SU-DHL-6 (cell line): ENCODE measurements around the gene HASPIN.

Source experiments
- H2AFZ ChIP-seq: fragments of 200-600 bp; sonication (generic); 2 replicates; pipeline ENCODE4 v1.6.1; 2014; ENCODE audit warnings: low read depth, mild to moderate bottlenecking, moderate library complexity, mixed read lengths, antibody characterized with exemption, low read length; ENCODE audit not compliant: severe bottlenecking
- H3F3A ChIP-seq: fragments of 200-600 bp; shearing (Covaris generic); 2 replicates; pipeline ENCODE4 v1.6.0; 2016; ENCODE audit warnings: antibody characterized with exemption, mild to moderate bottlenecking; ENCODE audit not compliant: insufficient read depth
- H3K27ac ChIP-seq: fragments of 200-600 bp; sonication (generic); 2 replicates; pipeline ENCODE4 v1.5.1; 2016; ENCODE audit warnings: low read depth, mild to moderate bottlenecking, low read length, moderate library complexity, mixed read lengths
- H3K27me3 ChIP-seq: fragments of 200-600 bp; sonication (generic), shearing (Covaris generic); 2 replicates; pipeline ENCODE4 v1.6.0; 2014; ENCODE audit warnings: mild to moderate bottlenecking, low read length
- H3K36me3 ChIP-seq: fragments of 200-600 bp; sonication (generic); 2 replicates; pipeline ENCODE4 v1.6.1; 2014; ENCODE audit warnings: mild to moderate bottlenecking, low read length, mixed read lengths
- H3K4me2 ChIP-seq: fragments of 300-600, 200-600 bp; shearing (Covaris generic), sonication (generic); 2 replicates; pipeline ENCODE4 v1.6.0; 2014; ENCODE audit warnings: low read length, low read depth, mild to moderate bottlenecking; ENCODE audit not compliant: poor library complexity, severe bottlenecking
- H3K4me3 ChIP-seq: fragments of 200-600 bp; sonication (generic); 2 replicates; pipeline ENCODE4 v1.5.1; 2014; ENCODE audit warnings: antibody characterized with exemption, low read length, mild to moderate bottlenecking, mixed read lengths; ENCODE audit not compliant: insufficient read depth, poor library complexity, severe bottlenecking
- H3K79me2 ChIP-seq: fragments of 200-600 bp; sonication (generic); 2 replicates; pipeline ENCODE4 v1.6.1; 2014; ENCODE audit warnings: mild to moderate bottlenecking, low read length, moderate library complexity; ENCODE audit not compliant: insufficient read depth
- H3K9ac ChIP-seq: fragments of 200-600 bp; sonication (generic); 2 replicates; pipeline ENCODE4 v1.7.0; 2014; ENCODE audit warnings: mild to moderate bottlenecking, low read length
- H3K9me2 ChIP-seq: fragments of 200-600 bp; sonication (generic); replicated peaks from 2 replicates; pipeline ENCODE4 v1.6.1; 2014; ENCODE audit warnings: low read length; ENCODE audit not compliant: insufficient read depth
- H3K9me3 ChIP-seq: fragments of 200-600 bp; sonication (generic); 2 replicates; pipeline ENCODE4 v1.6.1; 2014; ENCODE audit warnings: low read length, mixed read lengths; ENCODE audit not compliant: insufficient read depth
- H4K20me1 ChIP-seq: fragments of 200-600 bp; sonication (generic); 2 replicates; pipeline ENCODE4 v1.6.1; 2014; ENCODE audit warnings: low read depth, mild to moderate bottlenecking, antibody characterized with exemption, low read length, moderate library complexity, mixed read lengths
- CTCF ChIP-seq: fragments of 200-600 bp; sonication (generic); IDR thresholded peaks from one replicate; pipeline ENCODE4 v1.5.1; 2017; ENCODE audit warnings: antibody characterized with exemption, mild to moderate bottlenecking, low read length, moderate library complexity; ENCODE audit not compliant: insufficient read depth, poor library complexity, severe bottlenecking
- EZH2phosphoT487 ChIP-seq: fragments of 200-600 bp; sonication (generic), shearing (Covaris generic); conservative IDR thresholded peaks from 2 replicates; pipeline ENCODE4 v1.6.1; 2018; ENCODE audit warnings: mild to moderate bottlenecking, antibody characterized with exemption, low read length, moderate library complexity, mixed read lengths

The HASPIN gene

GRCh38 chr17:3678821-3679530, 44.7 kb upstream of the HASPIN start:
- H3K4me2 ChIP-seq = no peak overlapping the region
- no peak overlapping the region for H2AFZ ChIP-seq
- no peaks in the 10 kb centered on the region for H3F3A ChIP-seq
- H3K9ac ChIP-seq = no peak overlapping the region
- H4K20me1 ChIP-seq = no peaks in the 10 kb centered on the region
- no peaks in the 10 kb centered on the region for H3K9me2 ChIP-seq
- no peaks in the 10 kb centered on the region for H3K27me3 ChIP-seq
- TF ChIP-seq EZH2phosphoT487 (no peak), CTCF (no peak)
- H3K9me3 ChIP-seq = no peaks in the 10 kb centered on the region
- no peak overlapping the region for H3K4me3 ChIP-seq
- H3K27ac ChIP-seq = no peak overlapping the region
- H3K79me2 ChIP-seq = no peaks in the 10 kb centered on the region
- H3K36me3 ChIP-seq = no peaks in the 10 kb centered on the region

- no peaks in the 10 kb centered on the region; the same call in 1 of the 2 replicates for H3F3A ChIP-seq
- H4K20me1 ChIP-seq = no peaks in the 10 kb centered on the region
- no peak for TF ChIP-seq EZH2phosphoT487
- no peak for TF ChIP-seq CTCF
- no peak overlapping the region for H3K27ac ChIP-seq
- H3K4me2 ChIP-seq = no peak overlapping the region
- no peak overlapping the region for H2AFZ ChIP-seq
- H3K9ac ChIP-seq = no peak overlapping the region
- H3K9me3 ChIP-seq = no peaks in the 10 kb centered on the region
- H3K9me2 ChIP-seq = no peaks in the 10 kb centered on the region
- H3K4me3 ChIP-seq = no peak overlapping the region
- H3K27me3 ChIP-seq = no peaks in the 10 kb centered on the region
- H3K36me3 ChIP-seq = no peaks in the 10 kb centered on the region
- H3K79me2 ChIP-seq = no peaks in the 10 kb centered on the region
Observed at GRCh38 chr17:3679531-3680126, 44.1 kb upstream of the HASPIN start.

- Histone ChIP-seq H3K4me2 (no peak overlapping the region), H3K27ac (no peak overlapping the region)
- TF ChIP-seq CTCF (no peak), EZH2phosphoT487 (no peak)
Observed at GRCh38 chr17:3681057-3681456, 42.6 kb upstream of the HASPIN start.

More at GRCh38 chr17:3681057-3681456, 42.6 kb upstream of the HASPIN start:
- Histone ChIP-seq H3K79me2 (no peaks in the 10 kb centered on the region), H3K27me3 (no peaks in the 10 kb centered on the region), H4K20me1 (no peaks in the 10 kb centered on the region), H3K9ac (no peak overlapping the region), H3K9me3 (no peaks in the 10 kb centered on the region), H3F3A (no peaks in the 10 kb centered on the region; the same call in 1 of the 2 replicates), H2AFZ (no peak overlapping the region), H3K36me3 (no peaks in the 10 kb centered on the region), H3K4me3 (no peak overlapping the region), H3K9me2 (no peaks in the 10 kb centered on the region)
